ENCODE results near the gene SH3BP1.
A peak's percentile ranks its signal among the peaks of the same experiment; 100 is the strongest.

The SH3BP1 gene

GRCh38 chr22:37661160-37661924, 21.9 kb downstream of the SH3BP1 start:
- ChIA-PET CTCF (interaction anchor here (0.8 to 26.0 kb wide), 20 partner anchors 8 to 202 kb away, joined by 3 to 430 read pairs (median 5); partner anchors contain the start of genes GALR3, LGALS1, NOL12 and SH3BP1), POLR2A (interaction anchor here (1.2 to 2.5 kb wide), 4 partner anchors 14 to 144 kb away, joined by 3 to 50 read pairs (median 20); partner anchors contain the start of gene LGALS1)
- DNase-seq (ENCODE audit: low read depth, low spot score), result no peak
- peak; percentile 70 for TF ChIP-seq CTCF (IDR thresholded peaks at IDR 0.05; ENCODE audit: insufficient read depth, low read length, missing control alignments)
- H3K4me3 ChIP-seq (ENCODE audit: low read depth, low read length), result peak overlapping the region; percentile 27

GRCh38 chr22:37662039-37662438, 22.6 kb downstream of the SH3BP1 start:
- TF ChIP-seq CTCF (IDR thresholded peaks at IDR 0.05; ENCODE audit: insufficient read depth, low read length, missing control alignments), result no peak
- POLR2A ChIA-PET, result interaction anchor here (1.5 to 2.5 kb wide), 3 partner anchors 14 to 19 kb away, joined by 6 to 50 read pairs (median 35); partner anchors contain the start of gene LGALS1
- H3K4me3 ChIP-seq (ENCODE audit: low read depth, low read length), result no peak overlapping the region
- DNase-seq (ENCODE audit: low read depth, low spot score), result no peak
- CTCF ChIA-PET, result interaction anchor here (0.8 to 26.0 kb wide), 16 partner anchors 8 to 201 kb away, joined by 3 to 430 read pairs (median 7); partner anchors contain the start of genes LGALS1, NOL12, SH3BP1 and TRIOBP

GRCh38 chr22:37663521-37664140, 24.2 kb downstream of the SH3BP1 start:
- ChIA-PET POLR2A (interaction anchor here (0.6 to 2.0 kb wide), 3 partner anchors 11 to 31 kb away, joined by 3 to 7 read pairs (median 3); partner anchors contain the start of gene LGALS1), CTCF (interaction anchor here (1.0 to 26.0 kb wide), 4 partner anchors 11 to 153 kb away, joined by 3 to 430 read pairs (median 18); partner anchors contain the start of genes LGALS1 and SH3BP1)
- H3K4me3 ChIP-seq (ENCODE audit: low read depth, low read length), result no peak overlapping the region
- no peak for TF ChIP-seq CTCF (IDR thresholded peaks at IDR 0.05; ENCODE audit: insufficient read depth, low read length, missing control alignments)
- DNase-seq (ENCODE audit: low read depth, low spot score), result no peak

- H3K4me3 ChIP-seq (ENCODE audit: low read depth, low read length), result no peak overlapping the region
- ChIA-PET CTCF (interaction anchor here (0.9 to 26.0 kb wide), 4 partner anchors 10 to 37 kb away, joined by 3 to 430 read pairs (median 18); partner anchors contain the start of genes LGALS1 and SH3BP1), POLR2A (interaction anchor here (0.9 to 2.0 kb wide), 2 partner anchors 10 to 13 kb away, joined by 3 to 7 read pairs; partner anchors contain the start of gene LGALS1)
- TF ChIP-seq CTCF (IDR thresholded peaks at IDR 0.05; ENCODE audit: insufficient read depth, low read length, missing control alignments), result no peak
- DNase-seq (ENCODE audit: low read depth, low spot score), result no peak
Observed at GRCh38 chr22:37664249-37665101, 25.0 kb downstream of the SH3BP1 start.

GRCh38 chr22:37665487-37665886, 26.0 kb downstream of the SH3BP1 start:
- ChIA-PET CTCF (interaction anchor here (0.9 to 26.0 kb wide), 4 partner anchors 16 to 59 kb away, joined by 3 to 430 read pairs (median 10); partner anchors contain the start of gene SH3BP1), POLR2A (interaction anchor here (2.0 kb wide), 1 partner anchor 9 kb away, joined by 7 read pairs; the partner anchor contains the start of gene LGALS1)
- no peak for TF ChIP-seq CTCF (IDR thresholded peaks at IDR 0.05; ENCODE audit: insufficient read depth, low read length, missing control alignments)
- H3K4me3 ChIP-seq (ENCODE audit: low read depth, low read length), result no peak overlapping the region
- no peak for DNase-seq (ENCODE audit: low read depth, low spot score)

Measured in AG04449 (cell line).